HG02610 (cell line): ENCODE data around the gene PEX13.
"Not testable (repeated sequence)": the region's sequence is repeated elsewhere in the genome, so short reads cannot be mapped to it uniquely, and the experiment has no call there.

ENCODE experiments used
- ATAC-seq: cut with Tn5 transposase; IDR thresholded peaks from one replicate; pipeline ENCODE4 v1.9.1; 2021; ENCODE audit warnings: mild to moderate bottlenecking, moderate library complexity; ENCODE audit not compliant: unreplicated experiment

PEX13 gene

DNA sequence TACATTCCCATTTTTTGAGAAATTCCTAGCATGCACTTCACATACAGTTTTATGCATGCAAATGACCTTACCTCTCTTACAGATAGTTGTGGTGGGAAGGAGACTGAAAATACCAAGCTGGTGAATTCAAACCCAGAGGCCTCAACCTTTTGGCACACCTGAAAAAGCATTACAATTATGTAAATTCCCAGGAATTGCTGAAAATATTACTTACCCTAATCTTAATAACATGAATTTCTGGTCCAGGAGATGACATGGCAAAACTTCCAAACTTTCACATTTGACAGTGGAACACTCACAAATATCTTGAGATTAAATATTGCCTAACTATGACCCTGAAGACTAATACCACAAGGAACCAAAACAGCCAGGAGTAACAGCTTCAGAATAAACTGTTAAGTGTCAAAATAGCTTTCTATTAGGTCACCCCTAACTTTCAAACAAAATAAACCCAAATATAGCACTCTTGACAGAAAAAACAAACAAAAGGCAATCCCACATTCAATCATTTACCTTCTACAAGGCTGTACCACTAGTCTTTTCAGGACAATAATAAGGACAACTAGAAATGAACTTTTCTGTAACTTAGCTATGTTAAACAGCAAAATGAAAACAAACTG lies 10.9 kb upstream of the PEX13 start:
- ATAC-seq, result no peak

DNA sequence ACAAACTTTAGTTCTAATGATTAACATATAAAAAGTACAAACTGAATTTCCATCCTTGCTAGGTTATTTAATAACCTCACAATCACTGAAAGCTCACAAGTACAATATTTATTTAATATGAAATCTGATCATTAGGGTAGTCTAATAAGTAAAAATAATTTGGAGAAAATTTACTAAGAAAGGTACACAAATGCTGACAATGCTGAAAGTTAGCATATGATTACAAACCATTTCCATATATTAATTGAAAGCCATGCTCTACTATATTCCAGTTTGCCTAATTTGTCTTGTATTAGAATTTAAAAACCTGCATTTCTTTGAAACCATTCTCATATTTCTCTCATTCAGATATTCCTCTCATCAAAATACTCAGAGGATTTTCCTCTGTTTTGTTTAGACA lies 8.2 kb upstream of the PEX13 start:
- no peak for ATAC-seq

DNA sequence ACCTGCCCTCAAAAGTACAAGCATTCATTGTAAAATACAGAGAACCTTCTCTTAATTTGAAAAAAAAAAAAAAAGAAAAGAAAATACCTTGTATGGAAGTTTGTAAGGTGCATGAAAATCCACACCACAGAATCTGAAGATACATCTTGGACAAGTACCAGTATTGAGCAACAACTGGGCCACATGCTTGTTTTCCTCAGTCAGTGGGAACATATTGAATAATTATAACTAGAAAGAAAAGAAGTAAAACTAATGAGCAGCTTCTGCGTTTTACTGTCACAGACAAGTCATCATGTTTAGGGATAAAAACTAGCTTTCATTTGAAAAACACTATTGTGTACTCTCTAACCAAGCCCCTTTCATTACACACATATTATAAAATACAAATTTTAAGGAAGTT lies 5.8 kb upstream of the PEX13 start:
- no peak for ATAC-seq

DNA sequence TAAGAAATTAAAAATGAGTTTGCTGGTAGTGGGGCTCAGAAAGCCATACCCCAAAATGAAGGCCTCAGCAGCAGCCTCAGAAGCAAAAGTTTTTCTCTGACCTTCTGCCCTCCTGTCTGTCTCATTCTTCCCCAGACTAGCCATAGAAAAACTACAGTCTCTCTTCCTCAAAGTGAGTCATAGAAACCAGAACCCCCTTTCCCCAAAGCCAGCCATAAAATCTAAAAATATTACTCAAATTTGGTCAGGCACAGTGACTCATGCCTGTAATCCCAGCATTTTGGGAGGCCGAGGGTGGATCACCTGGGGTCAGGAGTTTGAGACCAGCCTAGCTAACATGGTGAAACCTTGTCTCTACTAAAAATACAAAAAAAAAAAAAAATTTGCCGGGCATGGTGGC lies 5.2 kb upstream of the PEX13 start:
- not testable (repeated sequence) for ATAC-seq

GRCh38 chr2:61013382-61013781 lies 4.1 kb upstream of the PEX13 start:
- no peak for ATAC-seq

DNA sequence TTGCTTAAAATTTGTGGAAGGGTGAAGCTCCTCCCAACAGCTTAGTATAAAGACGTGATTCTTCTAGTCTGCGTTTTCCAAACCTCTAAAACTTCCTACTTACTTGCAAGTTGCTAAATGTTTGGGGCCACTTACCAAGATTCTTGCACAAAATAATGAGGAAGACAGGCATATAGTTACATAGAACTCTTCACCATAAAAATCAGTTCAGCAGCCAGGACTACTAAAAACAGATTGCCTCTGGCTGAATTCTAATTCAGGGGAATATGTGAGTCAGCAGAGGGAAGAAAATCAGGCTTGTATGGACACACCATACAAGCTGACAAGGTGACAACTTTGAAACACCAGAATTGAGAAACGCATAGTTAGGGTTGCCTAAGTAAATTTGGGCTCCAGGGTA lies 2.8 kb upstream of the PEX13 start:
- ATAC-seq, result no peak

- ATAC-seq, result no peak
Measured at GRCh38 chr2:61015976-61016375, 1.5 kb upstream of the PEX13 start.

DNA sequence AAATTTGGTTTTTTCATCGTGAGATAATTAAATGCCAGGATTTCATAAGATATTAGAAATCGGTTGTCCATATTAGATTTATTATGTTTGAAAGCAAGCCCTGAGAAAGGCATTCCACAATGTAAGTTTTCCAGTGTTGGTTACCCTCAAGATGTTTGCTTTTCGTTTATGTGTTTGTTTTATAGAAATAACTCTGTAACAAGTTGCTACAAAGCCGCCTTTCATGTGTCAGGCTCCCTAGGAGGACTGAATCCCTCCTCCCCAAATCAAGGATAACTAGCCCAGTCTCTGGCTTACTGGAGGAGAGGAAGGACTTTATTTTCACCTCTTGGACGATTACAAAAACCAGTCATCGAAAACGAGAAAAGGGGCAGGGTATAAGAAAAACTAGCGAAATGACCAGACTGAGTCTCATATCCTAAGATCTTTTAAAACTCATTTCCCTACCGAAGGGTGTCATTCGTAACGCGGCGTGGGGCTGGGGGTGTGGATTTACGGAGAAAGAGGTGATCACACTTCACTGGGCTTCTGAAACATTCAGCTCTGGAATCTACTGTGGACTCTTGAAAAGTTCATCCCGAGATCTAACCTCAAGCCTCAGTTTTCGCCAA lies 1.0 kb upstream of the PEX13 start:
- ATAC-seq, result peak; percentile 40

DNA sequence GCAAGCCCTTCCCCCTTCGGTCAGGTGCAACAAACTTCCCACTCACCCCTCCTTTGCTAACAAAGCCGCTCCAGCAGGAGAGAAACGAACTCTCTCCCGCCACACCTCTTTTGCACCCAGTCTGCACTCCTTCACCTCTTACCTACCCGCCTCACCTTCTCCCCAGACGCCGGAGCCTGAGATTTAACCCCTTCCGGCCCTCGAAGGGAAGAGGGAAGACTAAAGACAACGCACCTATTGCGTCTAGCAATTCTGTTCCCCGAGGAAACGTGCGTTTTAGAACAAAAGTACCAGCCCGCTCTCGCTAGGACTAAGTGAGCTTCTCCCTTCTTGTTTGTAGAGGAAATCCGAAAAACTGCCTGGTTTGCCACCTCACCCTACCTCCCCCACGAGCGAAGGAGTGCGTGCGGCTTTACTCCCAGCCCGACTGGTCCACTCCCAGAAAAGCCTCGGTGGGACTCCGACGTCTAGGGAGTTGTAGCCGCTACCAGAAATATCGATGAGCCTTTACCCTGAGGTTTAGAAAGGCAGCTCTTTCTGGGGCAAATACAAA lies 441 bp upstream of the PEX13 start:
- ATAC-seq, result peak; percentile 48

DNA sequence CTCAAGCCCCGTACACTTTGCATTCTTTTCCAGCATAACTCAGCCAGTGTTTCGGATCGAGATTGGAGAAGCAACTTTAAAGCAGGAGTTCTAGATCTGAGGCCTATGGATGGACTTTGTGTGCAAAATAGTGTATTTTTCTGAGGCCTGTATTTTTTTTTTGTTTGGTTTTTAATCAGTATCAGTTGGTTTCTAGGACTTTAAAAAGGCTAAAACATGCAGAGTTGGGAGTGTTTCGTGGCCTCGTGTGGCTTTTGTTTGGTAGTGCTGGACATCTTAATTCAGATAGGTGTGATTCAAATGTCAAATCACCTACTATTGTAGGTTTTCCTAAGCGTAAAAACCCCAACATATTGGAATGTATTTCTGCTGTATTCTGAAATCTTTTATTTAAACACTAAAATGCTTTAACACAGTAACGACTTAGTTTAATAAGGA lies 817 bp downstream of the PEX13 start:
- peak; percentile 23 for ATAC-seq

DNA sequence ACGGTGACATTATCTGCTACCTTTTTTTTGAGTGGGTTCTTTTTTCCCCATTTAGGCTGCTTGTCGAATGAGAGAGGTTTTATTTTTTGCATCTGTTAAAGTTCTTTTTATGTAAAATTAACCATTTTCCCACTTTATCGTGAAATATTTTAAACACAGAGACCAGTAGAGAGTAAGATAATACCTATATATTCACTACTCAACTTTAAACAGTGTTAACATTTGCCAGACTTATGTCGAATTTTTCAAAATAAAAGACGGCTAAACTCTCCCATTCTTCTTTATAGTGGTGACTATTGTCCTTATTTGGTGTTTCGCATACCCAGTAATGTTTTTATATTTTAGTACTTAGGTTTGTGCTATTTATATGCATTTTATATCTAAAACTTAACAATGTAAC lies 1.3 kb downstream of the PEX13 start:
- no peak for ATAC-seq

- ATAC-seq, result no peak
Measured at GRCh38 chr2:61021228-61021660, 3.7 kb downstream of the PEX13 start.

- ATAC-seq, result no peak
Measured at GRCh38 chr2:61023670-61024069, 6.2 kb downstream of the PEX13 start.

DNA sequence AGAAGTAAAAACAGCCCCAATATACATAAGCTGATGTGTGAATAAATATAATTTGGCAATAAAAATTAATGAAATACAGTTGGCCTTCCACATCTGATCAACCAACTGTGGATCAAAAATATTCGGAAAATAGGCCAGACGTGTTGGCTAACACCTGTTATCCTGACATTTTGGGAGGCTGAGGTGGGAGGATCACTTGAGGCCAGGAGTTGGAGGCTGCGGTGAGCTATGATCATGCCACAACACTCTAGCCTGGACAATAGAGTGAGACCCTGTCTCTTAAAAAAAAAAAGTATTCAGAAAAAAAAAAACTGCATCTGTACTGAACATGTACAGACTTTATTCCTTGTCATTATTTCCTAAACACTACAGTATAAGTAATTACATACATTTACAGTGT lies 12.0 kb downstream of the PEX13 start:
- ATAC-seq, result no peak

GRCh38 chr2:61034592-61034991 lies 17.1 kb downstream of the PEX13 start:
- not testable (repeated sequence) for ATAC-seq

- not testable (repeated sequence) for ATAC-seq
Measured at GRCh38 chr2:61036643-61037042, 19.1 kb downstream of the PEX13 start.

DNA sequence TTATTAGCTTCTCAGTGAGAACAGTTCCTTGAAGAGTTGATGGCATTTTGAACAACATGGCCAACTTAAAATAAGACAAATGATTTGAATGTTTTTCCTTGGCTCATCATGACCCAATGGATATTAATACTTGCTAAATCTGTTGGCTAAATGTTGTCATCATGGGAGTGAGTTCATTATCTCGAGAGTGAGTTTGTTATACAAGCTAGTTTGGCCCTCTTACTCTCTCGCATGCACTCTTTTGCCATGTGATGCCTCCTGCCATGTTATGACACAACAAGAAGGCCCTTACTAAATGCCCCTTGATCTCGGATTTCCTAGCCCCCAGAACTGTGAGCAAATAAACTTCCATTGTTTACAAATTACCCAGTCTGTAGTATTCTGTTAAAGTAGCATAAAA lies 25.3 kb downstream of the PEX13 start:
- no peak for ATAC-seq

GRCh38 chr2:61044636-61045035 lies 27.1 kb downstream of the PEX13 start:
- peak; percentile 68 for ATAC-seq

DNA sequence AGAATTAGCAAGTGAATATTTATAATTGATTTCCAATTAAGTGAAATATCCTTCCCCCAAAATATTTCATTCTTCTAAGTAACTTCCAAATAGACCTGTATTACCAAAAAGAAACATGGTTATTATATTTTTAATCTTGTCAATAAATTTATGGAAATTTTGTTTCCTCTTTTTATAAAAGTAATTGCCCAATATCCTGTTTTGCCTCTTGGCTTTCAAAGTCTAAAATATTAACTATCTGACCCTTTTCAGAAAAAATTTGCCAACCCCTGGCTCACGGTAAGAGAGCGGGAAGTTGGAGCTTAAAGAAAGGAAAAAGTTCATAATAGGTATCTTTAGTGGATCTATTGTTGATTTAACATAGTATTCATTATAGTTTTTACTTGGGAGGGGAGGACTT lies 27.7 kb downstream of the PEX13 start:
- no peak for ATAC-seq

DNA sequence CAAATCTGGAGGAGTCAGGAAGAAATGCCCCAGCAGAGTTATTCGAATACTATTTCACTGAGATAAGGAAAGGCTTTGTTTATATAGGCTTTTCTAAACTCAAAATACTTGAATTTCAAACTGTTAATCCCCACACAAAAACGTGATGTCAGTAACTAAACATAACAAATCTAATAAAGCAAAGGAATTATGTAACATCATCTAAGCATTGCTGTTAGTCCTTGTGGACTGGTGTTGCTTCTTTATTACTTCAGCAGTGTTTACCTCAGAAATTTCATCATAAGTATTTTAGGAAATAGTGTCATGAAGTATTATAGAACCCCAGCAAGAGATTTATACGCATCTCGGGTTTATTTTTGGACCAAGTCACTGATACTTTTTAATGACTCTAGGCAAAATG lies 28.5 kb downstream of the PEX13 start:
- ATAC-seq, result no peak

DNA sequence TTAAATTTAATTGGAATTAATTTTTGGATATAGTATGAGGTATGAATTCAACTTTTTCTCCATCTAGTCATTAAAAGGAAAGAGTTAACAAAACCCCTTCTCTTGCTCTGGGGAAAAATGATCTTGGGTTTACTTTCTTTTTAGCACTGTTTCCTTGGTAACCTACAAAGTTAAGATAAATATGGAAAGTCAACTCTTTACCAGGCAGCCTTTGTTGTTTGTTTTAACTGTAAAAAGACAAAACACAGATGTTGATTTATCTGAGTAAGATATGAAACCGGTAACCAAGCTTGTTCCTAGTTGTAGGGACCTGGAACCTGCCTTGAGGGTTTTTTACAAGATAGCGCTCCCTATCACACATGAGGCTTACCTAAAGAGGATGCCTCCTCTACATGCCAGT lies 38.0 kb downstream of the PEX13 start:
- ATAC-seq, result no peak

- no peak for ATAC-seq
Measured at GRCh38 chr2:61057562-61057961, 40.0 kb downstream of the PEX13 start.

- ATAC-seq, result no peak
Measured at GRCh38 chr2:61059382-61059781, 41.9 kb downstream of the PEX13 start.
